NCI-H2081 treated with DMSO at 0.1 percent for 48 hours (cell line): ENCODE data around the gene CTSZ.
"Not testable (repeated sequence)": the region's sequence is repeated elsewhere in the genome, so short reads cannot be mapped to it uniquely, and the experiment has no call there.

Experiments
- DNase-seq: peaks from one replicate; lab custom pipeline; 2025; lab: John Stamatoyannopoulos, UW

Gene CTSZ

DNA sequence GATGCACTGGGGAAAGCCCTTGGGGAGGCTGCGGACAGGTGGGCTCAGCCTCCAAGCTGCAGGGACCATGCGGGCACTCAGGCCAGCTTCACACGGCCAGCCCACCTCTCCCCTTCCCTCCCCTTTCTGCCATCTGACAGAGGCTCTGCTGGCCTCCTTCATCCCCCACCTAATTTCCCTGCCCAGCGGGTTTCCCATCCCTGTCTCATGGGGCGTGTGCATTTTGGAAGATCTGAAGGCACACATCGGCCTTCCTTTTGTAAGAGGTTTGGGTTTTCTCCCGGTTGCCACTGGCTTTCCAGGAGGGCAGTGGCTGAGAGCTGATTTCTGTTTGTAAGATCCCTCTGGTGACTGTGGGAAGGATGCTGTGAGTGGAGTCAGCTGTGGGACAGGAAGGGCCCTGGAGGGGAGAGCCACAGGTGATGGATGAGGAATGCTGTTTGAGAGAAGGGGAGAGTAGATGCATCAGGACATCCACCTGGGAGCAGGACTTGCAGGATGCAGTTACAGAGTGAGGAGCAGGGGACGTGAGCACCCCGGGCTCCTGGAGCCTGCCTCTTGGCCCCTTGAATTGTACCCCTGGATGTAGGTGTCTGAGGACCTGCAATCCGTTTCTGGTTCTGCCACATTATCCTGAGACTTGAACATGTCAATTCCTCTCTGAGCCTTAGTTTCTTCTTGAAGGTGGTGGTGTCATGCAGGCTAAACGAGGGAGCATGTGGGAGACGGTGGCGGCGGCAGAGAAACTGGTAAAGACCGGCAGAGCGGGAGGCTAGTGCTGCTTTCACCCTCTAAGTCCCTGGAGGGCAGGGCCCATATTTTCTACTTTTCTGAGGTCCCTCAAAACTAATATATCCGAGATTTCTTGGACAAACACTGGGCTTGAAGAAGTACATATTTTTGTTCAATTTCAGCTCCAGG is 6.2 kb upstream of the CTSZ start:
- no peak for DNase-seq

DNA sequence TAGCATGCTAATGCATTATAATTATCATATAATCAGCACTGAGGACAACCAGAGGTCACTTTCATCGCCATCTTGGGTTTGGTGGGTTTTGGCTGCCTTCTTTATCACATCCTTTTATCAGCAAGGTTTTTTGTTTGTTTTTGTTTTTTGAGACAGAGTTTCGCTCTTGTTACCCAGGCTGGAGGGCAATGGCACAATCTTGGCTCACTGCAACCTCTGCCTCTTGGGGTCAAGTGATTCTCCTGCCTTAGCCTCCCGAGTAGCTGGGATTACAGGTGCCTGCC is 4.8 kb upstream of the CTSZ start:
- DNase-seq = not testable (repeated sequence)

DNA sequence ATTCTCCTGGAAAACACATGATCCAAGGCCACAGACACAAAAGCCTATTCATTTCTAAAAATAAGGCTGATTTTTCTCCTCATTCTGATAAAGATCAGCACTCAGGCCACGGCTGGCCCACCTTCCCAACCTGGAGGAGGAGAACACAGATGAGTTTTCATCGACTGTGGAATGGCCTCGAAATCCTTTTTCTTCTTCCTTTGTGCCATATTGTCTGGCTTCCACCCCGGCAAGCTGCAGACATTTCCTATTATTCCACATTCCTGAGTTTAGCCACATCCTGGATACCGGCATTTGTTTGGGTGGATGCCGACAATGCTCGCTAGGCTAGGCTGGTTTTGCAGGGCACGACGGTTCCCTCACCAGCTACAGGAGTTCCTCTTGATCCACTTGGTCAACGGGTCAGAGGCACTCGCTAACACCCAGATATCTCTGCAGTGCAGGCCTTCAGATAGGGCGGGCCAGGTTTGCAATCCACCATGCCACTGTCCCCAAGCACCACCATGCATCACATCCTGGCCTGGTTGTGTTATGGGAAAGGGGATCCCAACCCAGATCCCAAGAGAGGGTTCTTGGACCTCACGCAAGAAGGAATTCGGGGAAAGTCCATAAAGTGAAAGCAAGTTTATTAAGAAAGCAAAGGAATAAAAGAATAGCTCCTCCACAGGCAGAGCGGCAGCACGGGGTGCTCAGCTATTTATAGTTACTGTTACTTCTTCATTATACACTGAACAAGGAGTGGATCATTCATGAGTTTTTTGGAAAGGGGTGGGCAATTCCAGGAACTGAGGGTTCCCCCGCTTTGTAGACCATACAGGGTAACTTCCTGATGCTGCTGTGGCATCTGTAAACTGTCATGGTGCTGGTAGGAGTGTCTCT is 4.2 kb upstream of the CTSZ start:
- DNase-seq = no peak

DNA sequence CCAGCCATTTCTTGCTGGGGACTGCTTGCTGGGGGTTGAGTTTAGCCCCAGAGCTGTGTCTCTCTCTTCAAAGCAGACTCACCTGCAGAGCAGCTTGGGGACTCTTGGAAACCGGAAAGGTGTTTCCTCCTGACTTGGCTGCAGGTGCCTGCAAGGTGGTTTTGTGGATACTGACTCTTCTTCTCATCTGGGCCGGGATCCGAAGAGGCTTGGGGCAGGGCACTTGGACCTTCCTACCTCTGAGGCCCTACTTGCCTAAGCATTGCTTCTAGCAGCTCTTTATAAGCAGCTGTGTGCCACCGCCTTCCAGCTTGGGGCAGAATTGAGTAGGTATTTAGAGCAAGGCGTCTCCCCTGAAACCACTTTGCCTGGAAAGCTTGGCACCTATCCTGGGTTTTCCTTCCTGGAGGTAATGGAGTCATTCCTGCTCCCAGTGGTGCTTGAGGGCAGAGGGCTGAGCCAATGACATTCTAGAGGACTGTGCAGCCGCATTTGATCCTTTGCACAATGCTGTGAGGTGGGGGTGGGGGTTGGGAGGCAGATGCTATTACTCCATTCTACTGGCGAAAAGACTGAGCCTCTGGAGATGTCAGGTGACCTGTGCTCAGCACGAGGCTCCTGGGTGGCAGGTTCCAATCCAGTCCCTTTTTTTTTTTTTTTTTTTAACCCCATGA is 3.4 kb upstream of the CTSZ start:
- DNase-seq = no peak

DNA sequence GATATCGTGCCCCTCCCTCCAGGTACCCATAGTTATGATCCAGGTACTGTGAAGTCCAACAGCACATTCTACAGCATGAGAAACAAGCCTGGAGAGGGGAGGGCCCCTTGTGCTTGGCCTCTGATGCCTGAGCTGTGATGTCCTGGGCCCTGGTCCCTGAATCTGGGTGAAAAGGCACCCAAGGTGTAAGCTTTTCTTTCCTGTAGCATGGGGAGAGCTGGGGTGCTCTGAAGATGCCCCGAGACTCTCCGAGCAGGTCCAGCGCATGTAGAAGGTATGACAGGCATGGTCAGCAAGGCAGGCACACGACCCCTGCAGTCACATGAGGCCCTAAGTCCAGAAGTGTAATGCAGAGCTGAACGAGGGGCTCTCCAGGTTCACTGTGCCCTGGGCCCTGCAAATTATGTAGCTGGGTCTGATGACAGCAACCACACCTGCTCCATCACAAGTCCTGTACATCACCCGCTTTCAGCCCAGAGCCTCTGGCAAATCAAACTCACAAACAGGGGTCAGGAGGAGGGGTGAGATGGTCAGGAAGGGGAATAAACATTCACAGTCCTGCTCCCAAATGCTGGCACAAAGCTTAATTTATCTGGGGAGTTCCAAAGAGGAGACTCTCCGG is 1.8 kb upstream of the CTSZ start:
- no peak for DNase-seq

DNA sequence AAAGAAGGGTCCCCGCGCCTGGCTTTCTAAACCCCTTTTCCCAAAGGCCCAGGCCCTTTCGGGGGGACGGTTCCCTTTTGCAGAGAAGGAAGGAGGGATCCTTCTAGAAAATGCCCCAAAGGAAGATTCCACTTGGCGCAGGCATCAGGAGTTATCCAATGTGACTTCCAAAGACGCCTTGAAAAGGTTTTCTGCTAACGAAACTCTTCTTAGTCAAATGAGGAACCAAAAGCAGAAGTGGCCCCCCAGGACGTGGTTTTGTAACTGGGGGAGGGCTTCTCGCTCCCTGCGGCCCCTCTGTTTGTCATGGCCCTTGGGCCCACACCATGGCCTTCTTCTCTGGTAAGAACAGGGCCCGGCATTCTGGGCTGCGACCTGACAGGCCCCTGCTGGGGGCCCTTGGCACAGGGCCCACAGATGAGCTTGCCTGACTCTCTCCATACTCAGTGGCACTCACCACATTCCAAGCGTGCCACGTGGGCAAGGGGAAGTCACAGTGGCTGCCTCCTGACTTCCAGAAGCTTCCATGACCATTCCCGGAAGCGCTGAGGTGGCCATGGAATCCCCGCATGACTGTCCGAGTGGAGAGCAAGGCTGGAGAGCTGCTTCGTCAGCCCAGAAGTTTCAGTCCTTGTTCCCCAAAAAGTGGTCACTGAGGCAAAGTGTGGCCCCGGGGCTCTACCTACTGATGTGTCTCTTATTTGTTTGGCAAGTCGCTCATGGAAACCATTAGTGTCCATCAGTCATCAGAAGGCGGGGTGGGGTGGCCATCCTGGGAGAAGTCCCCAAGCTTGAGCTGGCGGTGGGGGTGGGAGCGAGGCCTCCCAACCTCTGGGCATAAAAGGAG is 834 bp upstream of the CTSZ start:
- no peak for DNase-seq

GRCh38 chr20:59006167-59006863 is 739 bp downstream of the CTSZ start:
- no peak for DNase-seq

- DNase-seq = no peak
Measured at GRCh38 chr20:59005523-59006166, 1.4 kb downstream of the CTSZ start.

DNA sequence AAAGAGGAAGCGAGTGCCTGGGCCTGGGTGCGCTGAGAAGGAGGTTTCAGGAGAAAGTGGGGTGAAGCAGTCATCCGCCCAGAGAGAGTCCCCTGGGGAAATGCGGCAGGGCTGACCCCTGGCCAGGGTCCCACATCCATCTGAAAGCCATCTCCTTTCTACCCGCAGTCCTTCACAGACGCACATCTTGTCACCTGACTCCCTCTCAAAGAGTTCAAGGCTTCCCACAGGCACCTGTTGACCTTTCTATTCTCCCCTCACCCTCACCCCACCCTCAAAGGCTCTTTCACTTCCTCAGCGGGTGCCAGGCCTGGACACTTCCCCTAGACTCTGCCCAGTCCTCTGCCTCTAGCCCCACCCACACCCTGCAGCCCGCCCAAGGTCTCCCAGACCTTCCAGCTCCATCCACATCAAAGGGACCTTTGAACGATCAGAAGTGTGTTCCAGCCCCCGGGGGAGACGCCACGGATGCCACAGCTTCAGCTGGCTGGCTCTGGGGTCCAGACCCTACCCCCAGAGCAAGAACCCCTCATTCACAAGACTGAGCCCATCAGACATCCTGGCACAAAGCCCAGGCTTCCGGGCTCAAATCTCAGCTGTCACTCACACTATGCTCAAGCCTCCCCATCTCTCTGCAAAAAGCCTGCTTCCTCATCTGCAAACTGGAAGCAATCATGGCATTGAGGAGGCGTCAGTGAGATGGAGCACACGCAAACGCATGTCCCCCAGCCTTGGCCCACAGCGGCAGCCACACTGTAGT is 2.1 kb downstream of the CTSZ start:
- DNase-seq = no peak

GRCh38 chr20:59004493-59004762 is 2.6 kb downstream of the CTSZ start:
- no peak for DNase-seq

DNA sequence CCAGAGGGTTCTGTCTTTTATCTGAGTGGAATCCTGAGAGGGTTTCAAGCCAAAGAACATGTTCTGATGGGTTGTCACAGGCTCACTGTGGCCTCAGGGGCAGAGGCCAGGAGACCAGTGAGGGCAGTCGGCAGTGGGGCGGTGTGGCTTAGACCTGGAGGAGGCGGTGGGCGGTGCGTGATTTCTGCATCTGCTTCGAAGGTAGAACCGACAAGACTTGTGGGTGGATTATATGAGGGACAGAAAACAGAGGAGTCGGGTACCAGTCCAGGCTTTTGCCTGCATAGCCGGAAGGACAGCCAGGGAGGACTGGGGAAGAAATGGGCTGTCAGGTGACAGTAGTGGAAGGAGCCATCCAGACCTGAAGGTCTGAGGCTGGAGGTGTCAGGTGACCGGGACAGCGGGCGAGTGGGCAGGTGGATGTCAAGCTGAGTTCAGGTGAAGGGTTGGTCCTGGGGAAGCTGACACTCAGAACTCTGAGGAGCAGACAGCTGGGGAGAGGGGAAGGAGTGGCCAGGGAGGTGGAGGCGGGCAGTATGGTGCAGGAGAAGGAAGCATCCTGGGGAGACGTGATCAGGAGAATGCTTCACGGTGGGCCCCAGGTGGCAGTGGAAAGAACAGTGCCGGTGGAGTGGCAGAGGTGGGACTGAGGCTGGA is 3.1 kb downstream of the CTSZ start:
- no peak for DNase-seq

GRCh38 chr20:59002874-59003399 is 4.1 kb downstream of the CTSZ start:
- no peak for DNase-seq

DNA sequence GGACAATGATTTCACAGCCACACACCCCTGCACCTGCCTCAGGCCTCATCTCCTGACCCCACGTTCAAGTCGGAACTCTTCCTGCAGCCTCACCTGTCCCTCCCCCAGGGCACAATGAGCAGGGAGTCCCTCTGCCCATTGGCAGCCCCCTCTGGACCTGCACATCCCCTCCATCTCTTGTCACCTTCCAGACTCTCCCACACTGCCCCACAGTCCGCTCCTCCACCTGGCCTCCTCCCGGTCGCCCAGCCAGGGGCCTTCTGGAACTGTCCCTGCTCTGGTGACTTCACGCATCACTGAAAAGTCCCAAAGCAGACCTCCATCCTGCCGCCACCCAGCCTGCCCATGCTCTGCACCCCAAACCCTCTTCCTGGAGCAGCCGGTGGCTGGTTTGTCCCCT is 4.7 kb downstream of the CTSZ start:
- no peak for DNase-seq

- DNase-seq = no peak
Measured at GRCh38 chr20:59001449-59002171, 5.4 kb downstream of the CTSZ start.

GRCh38 chr20:59001068-59001448 is 6.0 kb downstream of the CTSZ start:
- no peak for DNase-seq

DNA sequence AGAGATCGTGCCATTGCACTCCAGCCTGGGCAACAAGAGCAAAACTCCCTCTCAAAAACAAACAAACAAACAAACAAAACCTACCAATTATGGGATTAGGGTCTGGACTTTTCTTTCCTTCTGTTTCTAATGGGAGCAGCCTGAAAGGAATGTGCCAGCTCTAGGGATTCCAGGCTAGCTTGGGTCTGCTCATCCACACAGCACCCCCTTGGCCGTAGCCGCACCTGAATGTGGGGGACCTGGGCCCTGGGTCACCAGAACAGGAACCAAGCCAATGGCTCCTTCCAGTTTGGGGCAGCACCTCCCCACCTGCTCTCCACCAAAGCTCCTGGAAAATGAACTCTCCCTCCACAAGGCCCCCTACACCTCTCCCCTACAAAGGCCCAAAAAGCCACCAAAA is 6.7 kb downstream of the CTSZ start:
- DNase-seq = no peak

- DNase-seq = no peak
Measured at GRCh38 chr20:58998656-58999055, 8.4 kb downstream of the CTSZ start.

- DNase-seq = no peak
Measured at GRCh38 chr20:58997141-58997770, 9.8 kb downstream of the CTSZ start.
